Measurements from ENCODE around the gene UPF3A. TPM values are rescaled to one million over a fixed set of nuclear protein-coding genes. Genes with fewer than 3 reads are reported as not detected.
A peak's percentile ranks its signal among the peaks of the same experiment; 100 is the strongest.

Gene UPF3A
- total RNA-seq, 2 experiments from 2014 or later = 42.9 to 45.9 TPM

DNA sequence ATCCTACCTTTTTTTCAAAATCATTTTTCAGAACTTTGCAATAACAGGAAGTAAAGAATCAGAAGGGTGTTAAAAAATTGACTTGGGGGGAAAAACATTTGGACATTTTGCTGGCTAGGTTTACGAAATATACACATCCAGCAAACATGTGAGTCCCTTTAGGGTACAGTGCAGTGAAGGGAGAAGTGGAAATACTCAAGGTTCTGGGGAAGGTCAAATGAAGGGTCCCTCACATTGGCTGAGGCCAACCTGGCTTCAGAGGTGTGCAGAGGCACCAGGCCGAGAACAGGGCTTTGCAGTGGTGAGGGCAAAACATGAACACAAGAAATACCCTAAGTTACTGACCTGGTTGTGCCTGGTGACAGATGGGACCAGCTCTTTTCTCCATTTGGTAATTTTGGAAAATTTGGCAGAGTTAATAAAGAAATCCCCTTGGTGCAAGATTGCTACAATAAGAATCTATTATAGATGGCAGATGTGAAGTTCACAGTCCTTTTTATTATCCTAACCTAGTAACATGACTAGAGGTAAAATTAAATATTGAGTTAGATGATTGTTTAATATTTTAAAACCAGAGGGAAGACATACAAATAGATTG, 1.5 kb upstream of the UPF3A start:
- Mint-ChIP-seq H3K36me3 (peaks cover 30% of the 10 kb centered on the region), H3K27me3 (no peaks in the 10 kb centered on the region), H3K9me3 (no peaks in the 10 kb centered on the region), H3K4me3 (peak overlapping the region; percentile 88), H3K27ac (peak overlapping the region; percentile 99), H3K4me1 (peaks cover 32% of the 10 kb centered on the region)
- DNase-seq = no peak

DNA sequence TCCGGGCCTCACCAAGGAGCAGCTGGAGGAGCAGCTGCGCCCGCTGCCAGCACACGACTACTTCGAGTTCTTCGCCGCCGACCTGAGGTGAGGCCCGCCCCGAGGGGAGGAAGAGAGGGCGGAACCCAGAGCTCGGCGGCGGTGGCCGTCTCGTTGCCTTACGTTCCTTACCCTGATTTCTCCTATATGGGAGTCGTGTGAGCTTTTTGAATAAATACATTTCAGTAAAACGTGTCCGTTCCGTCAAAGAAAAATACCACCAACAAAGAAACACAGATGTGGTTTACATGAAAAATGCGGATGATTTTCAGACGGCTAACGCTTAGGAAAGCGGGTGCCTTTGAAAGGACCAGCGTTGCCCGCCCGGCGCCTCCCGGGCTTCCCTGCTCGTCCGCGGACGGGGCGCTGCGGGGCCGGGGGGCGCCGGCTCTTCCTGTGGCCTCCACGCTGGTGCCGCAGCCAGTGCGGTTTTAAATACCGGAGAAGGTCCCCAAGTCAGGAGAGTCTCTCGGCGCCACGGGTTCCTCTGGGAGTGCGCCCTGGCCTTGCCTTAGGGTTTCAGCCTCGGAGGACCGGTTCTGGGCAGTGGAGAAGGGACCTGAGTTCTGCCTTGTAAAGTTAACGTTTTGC, 755 bp downstream of the UPF3A start:
- no peaks in the 10 kb centered on the region for H3K9me3 Mint-ChIP-seq
- H3K4me1 Mint-ChIP-seq = peaks cover 38% of the 10 kb centered on the region
- peak overlapping the region; percentile 85 for H3K4me3 Mint-ChIP-seq
- H3K36me3 Mint-ChIP-seq = peaks cover 43% of the 10 kb centered on the region
- no peaks in the 10 kb centered on the region for H3K27me3 Mint-ChIP-seq
- peak; percentile 78 for DNase-seq
- H3K27ac Mint-ChIP-seq = peak overlapping the region; percentile 90

DNA sequence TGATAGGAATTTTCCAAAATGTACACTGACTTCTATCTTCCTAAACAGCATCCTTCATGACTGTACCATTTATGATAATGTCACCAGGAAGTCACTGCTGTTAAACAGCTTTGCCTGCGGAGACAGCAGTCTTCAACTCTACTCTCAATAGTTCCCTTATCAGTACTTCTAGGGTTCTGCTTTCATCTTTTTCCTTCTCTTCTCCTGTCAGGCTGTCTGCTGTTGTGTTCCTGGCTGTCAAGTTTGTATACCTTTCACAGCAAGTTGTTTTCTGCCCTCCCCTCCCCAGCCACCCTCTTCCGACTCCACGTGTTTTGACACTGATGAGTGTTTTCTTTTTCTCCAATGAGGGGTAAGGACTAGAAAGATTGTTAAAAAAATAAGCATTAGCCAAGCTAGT, 2.2 kb downstream of the UPF3A start:
- Mint-ChIP-seq H3K27me3 (no peaks in the 10 kb centered on the region), H3K4me3 (peak overlapping the region; percentile 50), H3K9me3 (no peaks in the 10 kb centered on the region), H3K36me3 (peaks cover 47% of the 10 kb centered on the region), H3K4me1 (peaks cover 33% of the 10 kb centered on the region), H3K27ac (no peak overlapping the region)
- DNase-seq = no peak

DNA sequence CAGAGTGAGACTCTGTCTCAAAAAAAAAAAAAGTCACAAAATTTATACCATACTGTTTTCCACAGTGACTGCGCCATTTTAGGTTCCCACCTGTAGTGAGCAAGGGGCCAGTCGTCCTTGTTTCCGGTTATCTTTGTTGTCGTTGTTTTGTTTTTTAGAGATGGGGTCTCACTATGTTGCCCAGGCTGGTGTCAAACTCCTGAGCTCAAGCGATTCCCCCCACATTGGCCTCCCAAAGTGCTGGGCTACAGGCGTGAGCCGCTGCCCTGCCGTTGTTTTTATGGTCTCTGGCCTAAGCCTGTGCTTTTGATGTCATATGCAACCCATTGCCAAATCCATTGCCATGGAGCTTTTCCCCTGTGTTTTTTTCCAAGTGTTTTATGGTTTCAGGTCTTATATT, 3.3 kb downstream of the UPF3A start:
- no peaks in the 10 kb centered on the region for H3K9me3 Mint-ChIP-seq
- no peak for DNase-seq
- H3K27me3 Mint-ChIP-seq = no peaks in the 10 kb centered on the region
- H3K27ac Mint-ChIP-seq = no peak overlapping the region
- peaks cover 46% of the 10 kb centered on the region for H3K36me3 Mint-ChIP-seq
- H3K4me3 Mint-ChIP-seq = no peak overlapping the region
- peaks cover 25% of the 10 kb centered on the region for H3K4me1 Mint-ChIP-seq

DNA sequence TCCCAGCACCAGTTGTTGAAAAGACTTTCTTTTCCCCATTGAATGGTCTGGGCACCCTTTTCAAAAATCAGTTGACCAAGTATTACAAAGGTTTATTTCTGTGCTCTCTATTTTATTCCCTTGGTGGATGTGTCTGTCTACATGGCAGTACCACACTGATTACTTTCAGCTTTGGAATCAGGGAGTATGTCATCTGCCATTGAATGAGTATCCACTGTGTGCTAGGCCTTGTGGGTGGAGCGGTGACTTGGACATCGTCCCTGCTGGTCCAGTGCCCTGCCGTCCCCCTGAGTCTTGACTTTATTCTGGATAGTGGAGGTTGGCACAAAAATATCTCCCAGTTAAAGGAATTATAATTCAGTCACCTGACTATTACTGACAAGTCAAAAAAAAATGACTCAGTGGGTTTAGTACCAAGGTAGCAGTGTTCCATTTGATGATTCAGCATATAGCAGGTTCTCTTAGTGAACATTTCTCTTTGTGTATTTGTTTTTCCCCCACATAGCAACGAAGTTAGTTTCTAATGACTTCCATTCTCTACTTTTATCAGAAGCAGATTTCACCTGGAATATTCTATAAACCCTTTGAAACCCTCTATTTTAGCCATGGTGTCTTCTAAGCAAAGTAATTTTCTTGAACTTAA, 3.9 kb downstream of the UPF3A start:
- no peak for DNase-seq
- H3K27ac Mint-ChIP-seq = no peak overlapping the region
- H3K4me1 Mint-ChIP-seq = peaks cover 20% of the 10 kb centered on the region
- peaks cover 46% of the 10 kb centered on the region for H3K36me3 Mint-ChIP-seq
- no peaks in the 10 kb centered on the region for H3K9me3 Mint-ChIP-seq
- H3K27me3 Mint-ChIP-seq = no peaks in the 10 kb centered on the region
- no peak overlapping the region for H3K4me3 Mint-ChIP-seq

DNA sequence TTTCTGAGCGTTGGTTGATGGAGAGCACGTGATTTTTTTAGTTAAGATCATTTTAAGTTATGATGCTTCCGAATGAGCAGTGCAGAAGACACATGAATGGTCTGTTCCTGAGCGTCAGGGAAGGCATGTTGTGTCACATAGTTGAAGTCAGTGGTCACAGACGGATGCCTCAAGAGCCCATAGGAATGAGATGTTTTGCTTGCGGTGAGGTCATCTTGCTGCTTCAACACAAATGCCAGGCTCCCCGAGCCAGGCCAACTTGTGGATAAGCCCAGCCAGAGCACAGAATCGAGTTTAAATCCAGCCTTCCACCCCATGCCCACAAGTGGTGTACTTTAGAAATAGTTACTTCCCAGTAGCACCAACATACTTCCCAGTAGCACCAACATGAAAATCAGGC, 5.4 kb downstream of the UPF3A start:
- peaks cover 46% of the 10 kb centered on the region for H3K36me3 Mint-ChIP-seq
- no peaks in the 10 kb centered on the region for H3K9me3 Mint-ChIP-seq
- no peaks in the 10 kb centered on the region for H3K27me3 Mint-ChIP-seq
- peaks cover 14% of the 10 kb centered on the region for H3K4me1 Mint-ChIP-seq
- no peak overlapping the region for H3K27ac Mint-ChIP-seq
- H3K4me3 Mint-ChIP-seq = no peak overlapping the region
- DNase-seq = no peak

DNA sequence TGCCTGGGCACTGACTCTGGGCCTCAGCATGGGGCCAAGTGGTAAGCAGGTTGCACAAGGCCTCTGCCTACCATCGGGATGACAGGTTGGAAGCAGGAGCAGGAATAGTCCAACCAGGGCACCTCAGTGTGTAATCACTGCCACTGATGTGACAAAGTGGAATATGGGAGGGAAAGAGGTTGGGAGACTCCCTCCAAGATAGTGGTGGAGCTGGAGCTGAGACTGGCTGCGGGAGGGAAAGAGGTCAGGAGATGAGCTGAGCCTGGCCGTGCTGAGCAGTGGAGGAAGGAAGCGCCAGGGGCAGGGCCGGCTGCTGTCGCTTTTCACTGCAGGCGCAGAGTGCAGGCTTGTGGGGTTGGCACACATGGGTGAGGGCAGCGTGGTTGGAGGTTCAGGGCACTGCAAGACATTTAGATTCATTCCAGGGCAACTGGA, 6.8 kb downstream of the UPF3A start:
- H3K4me1 Mint-ChIP-seq = peaks cover 12% of the 10 kb centered on the region
- peaks cover 47% of the 10 kb centered on the region for H3K36me3 Mint-ChIP-seq
- H3K9me3 Mint-ChIP-seq = no peaks in the 10 kb centered on the region
- H3K27me3 Mint-ChIP-seq = no peaks in the 10 kb centered on the region
- no peak overlapping the region for H3K4me3 Mint-ChIP-seq
- no peak overlapping the region for H3K27ac Mint-ChIP-seq
- no peak for DNase-seq

DNA sequence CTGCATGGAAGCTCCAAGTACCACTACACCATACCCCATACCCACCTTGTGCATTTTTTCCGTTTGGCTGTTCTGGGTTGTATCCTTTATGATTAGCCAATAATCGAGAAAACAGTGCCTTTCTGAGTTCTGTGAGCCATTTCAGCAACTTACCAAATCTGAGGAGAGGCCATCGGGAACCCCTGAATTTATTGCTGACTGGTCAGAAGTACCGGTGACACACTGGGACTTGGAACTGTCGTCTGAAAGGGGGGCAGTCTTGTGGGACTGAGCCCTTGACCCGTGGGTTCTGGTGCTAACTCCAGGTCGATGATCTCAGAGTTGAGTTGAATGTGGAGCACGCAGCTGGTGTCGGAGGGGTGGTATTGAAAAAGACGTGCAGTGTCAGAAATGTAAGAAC, 15.0 kb downstream of the UPF3A start:
- Mint-ChIP-seq H3K4me3 (no peak overlapping the region), H3K27me3 (no peaks in the 10 kb centered on the region), H3K36me3 (peaks cover 14% of the 10 kb centered on the region), H3K27ac (no peak overlapping the region), H3K9me3 (no peaks in the 10 kb centered on the region), H3K4me1 (peaks cover 2% of the 10 kb centered on the region)
- no peak for DNase-seq

DNA sequence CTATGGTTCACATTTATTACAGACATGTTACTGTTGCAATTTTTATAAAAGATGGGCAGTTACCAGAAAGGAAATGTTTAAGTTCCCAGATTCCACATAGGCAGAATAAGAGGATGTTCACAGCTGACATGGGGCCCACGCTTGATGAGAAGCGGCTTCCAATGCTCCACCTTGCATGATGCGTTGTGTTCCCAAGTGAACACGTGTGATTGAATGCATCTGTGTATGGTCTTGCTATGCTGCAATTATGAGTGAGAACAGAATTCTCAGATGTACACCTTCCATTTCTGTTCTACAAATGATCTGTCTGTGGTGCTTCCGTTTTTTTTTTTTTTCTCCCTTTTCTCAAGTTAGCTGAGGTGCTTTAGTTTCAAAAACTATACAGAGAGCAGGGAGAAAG, 15.5 kb downstream of the UPF3A start:
- peaks cover 15% of the 10 kb centered on the region for H3K36me3 Mint-ChIP-seq
- H3K9me3 Mint-ChIP-seq = no peaks in the 10 kb centered on the region
- H3K27me3 Mint-ChIP-seq = no peaks in the 10 kb centered on the region
- H3K4me1 Mint-ChIP-seq = peaks cover 2% of the 10 kb centered on the region
- DNase-seq = no peak
- H3K27ac Mint-ChIP-seq = no peak overlapping the region
- H3K4me3 Mint-ChIP-seq = no peak overlapping the region

DNA sequence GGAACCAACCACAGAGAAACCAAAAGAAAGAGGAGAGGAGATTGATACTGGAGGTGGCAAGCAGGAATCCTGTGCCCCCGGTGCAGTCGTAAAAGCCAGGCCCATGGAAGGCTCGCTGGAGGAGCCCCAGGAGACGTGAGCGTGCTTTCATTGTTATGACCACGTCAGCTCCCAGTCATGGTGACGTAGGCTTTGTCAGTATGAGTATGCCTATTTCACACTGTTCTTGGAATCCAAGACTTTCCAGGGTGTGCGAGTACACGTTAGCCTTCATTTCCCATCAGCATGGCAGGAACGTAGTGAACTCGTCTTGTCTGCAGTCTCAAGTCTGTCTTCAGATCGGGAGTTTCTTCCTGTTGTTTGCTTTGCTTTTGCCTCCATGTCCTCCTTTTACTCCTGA, 17.5 kb downstream of the UPF3A start:
- peaks cover 2% of the 10 kb centered on the region for H3K4me1 Mint-ChIP-seq
- peaks cover 10% of the 10 kb centered on the region for H3K36me3 Mint-ChIP-seq
- H3K9me3 Mint-ChIP-seq = no peaks in the 10 kb centered on the region
- H3K27me3 Mint-ChIP-seq = no peaks in the 10 kb centered on the region
- H3K4me3 Mint-ChIP-seq = no peak overlapping the region
- H3K27ac Mint-ChIP-seq = no peak overlapping the region
- no peak for DNase-seq

DNA sequence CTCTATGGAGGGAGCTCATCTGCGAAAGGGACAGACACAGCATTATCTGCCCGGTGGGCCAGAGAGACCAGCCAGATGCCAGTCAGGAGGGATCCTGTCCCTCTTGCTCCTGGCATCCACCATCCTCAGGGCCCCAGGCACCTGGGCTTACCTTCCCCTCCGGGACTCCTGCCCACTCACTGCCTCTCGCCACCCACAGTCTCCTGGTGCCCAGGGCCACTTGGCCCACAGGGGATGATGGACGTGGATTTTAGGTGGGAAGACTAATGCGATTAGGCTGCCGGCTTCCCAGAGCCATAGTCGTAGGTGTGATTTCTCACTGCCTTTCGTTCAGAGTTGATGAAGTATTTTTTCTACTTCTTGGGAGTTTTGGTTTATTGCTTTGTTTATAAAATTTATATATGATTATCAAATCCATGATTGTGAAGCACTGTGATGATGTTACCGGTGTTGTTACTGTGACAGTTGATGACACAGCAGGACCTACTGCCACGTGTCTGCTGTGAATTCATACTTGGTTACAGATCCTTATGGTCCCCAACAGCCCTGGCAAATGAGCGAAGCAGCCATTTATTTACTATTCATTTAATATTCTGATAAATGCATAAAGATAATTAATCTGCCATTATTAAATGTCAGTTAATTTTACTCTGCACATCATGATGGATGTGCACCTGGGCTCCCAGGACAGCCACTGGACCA, 18.4 kb downstream of the UPF3A start:
- H3K9me3 Mint-ChIP-seq = no peaks in the 10 kb centered on the region
- no peak overlapping the region for H3K27ac Mint-ChIP-seq
- no peak overlapping the region for H3K4me3 Mint-ChIP-seq
- peaks cover 2% of the 10 kb centered on the region for H3K4me1 Mint-ChIP-seq
- no peaks in the 10 kb centered on the region for H3K27me3 Mint-ChIP-seq
- H3K36me3 Mint-ChIP-seq = peaks cover 12% of the 10 kb centered on the region
- DNase-seq = no peak

DNA sequence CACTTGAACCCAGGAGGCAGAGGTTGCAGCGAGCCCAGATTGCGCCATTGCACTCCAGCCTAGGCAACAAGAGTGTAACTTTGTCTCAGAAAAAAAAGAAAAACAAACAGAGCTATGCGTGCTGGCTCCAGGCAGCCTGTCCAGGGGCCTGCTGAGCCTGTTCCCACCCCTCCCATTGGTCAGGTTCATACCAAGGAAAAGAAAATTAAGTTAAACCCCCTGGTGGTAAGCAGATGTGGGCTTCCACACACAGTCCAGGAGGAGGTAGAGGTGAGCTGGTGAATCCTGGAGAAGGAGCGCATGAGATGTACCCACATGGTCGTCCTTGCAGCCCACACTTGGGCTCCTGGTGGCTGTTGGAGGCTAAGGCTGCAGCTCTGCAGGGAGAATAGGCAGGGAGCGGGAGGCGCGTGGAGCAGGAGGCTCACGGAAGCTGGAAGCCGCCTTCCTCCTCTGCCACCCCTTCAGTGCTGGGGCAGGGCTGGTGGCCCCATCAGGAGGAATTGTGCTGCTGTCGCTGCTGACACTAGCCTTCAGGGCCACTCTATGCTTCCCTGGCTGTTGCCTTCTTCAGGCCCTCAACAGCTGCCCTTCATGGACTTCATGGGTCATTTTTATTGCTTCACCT, 22.4 kb downstream of the UPF3A start:
- no peaks in the 10 kb centered on the region for H3K9me3 Mint-ChIP-seq
- H3K4me1 Mint-ChIP-seq = no peaks in the 10 kb centered on the region
- no peak overlapping the region for H3K27ac Mint-ChIP-seq
- no peaks in the 10 kb centered on the region for H3K27me3 Mint-ChIP-seq
- peaks cover 16% of the 10 kb centered on the region for H3K36me3 Mint-ChIP-seq
- no peak overlapping the region for H3K4me3 Mint-ChIP-seq
- DNase-seq = no peak

DNA sequence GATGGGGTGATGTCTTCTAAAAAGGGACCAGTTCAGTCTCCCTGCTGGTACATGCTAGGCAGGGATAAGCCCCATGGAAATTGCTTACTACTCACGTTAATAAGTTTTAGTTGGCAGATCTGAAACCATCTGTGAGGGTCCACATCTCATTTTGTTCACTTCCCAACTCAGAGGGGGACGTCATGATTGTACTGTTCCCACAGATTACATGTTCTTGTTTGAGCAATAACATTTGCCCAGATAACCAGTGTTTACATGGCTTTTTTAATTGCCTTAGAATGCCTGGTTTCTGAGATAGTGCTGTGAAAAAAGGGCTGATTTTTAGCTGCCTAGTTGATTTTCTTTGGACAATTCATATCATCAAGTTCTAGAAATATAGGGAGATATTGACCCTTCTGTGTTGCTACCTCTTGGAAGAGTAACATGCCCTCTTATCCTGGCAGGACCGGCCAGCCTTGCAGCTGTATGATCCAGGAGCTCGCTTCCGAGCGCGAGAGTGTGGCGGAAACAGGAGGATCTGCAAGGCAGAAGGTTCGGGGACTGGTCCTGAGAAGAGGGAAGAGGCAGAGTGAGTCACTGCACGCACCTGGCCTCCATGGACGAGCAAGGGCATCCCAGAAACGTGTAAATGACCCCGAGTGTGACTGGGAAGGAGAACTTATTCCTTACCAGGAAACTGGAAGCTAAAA, 23.1 kb downstream of the UPF3A start:
- H3K9me3 Mint-ChIP-seq = no peaks in the 10 kb centered on the region
- no peak overlapping the region for H3K27ac Mint-ChIP-seq
- H3K4me1 Mint-ChIP-seq = no peaks in the 10 kb centered on the region
- no peak overlapping the region for H3K4me3 Mint-ChIP-seq
- H3K27me3 Mint-ChIP-seq = no peaks in the 10 kb centered on the region
- no peak for DNase-seq
- H3K36me3 Mint-ChIP-seq = peaks cover 16% of the 10 kb centered on the region

DNA sequence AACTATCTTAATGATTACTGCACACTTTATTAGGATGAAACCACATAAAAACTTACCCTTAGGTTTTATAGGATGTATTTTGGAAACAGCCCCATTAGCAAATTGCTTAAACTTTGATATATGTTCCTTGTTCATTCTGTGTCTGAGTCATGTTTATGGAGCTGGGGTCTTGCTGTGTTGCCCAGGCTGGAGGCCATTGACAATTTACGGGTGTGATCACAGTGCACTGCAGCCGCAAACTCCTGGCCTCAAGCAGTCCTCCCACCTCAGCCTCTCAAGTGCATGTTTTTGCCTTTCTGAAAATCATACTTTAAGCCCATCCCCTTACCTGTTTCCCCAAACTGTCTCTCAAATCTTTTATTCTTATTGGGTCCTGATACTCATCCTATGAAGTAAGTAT, 27.7 kb downstream of the UPF3A start:
- Mint-ChIP-seq H3K9me3 (no peaks in the 10 kb centered on the region), H3K27me3 (no peaks in the 10 kb centered on the region), H3K4me3 (no peak overlapping the region), H3K27ac (no peak overlapping the region), H3K4me1 (peaks cover 13% of the 10 kb centered on the region), H3K36me3 (peaks cover 15% of the 10 kb centered on the region)
- no peak for DNase-seq

Measured in activated naive CD8-positive, alpha-beta T cell treated with anti-CD3 and anti-CD28 coated beads for 36 hours (primary cell).